ENCODE results near the gene NENF. TPM values are rescaled to one million over a fixed set of nuclear protein-coding genes. Genes with fewer than 3 reads are reported as not detected.
A peak's percentile ranks its signal among the peaks of the same experiment; 100 is the strongest.

The NENF gene
- total RNA-seq, 1 donor from 2014 or later = 42.5 TPM

DNA sequence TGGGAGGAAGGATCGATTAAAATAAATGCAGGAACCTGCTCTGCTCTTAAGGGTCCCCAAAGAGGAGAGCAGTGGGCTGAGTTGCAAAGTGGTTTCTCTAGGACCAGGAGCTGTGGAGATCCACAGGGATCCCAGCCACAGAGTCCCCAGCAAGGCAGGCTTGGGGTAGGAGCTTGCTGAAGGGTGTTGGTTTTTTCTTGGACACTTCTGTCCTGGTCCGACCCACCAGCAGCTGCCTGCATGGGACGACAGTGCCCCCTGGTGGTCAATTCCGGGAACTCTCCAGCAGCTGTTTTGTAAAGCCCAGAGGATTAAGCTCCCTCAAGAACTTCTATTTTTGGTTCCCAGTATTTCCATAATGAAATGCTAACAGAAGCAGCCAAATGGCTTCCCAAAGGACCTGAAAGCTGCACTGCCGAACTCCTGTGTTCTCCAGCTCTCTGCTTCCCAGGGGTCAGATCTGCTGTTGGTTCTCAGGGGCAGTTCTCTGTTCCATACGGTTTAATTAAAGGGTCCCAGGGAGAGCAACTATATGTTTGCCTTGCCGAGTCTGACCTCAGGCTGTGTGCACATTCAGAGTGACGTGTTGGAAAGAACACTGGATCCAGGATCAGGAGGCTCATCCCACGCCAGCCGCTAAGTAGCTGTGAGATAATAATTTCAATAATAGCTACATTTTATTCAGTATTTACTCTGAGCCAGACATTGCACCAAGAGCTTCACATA lies 23.2 kb downstream of the NENF start:
- Mint-ChIP-seq H3K4me1 (ENCODE audit: low read depth) (peaks cover 6% of the 10 kb centered on the region), H3K9me3 (no peaks in the 10 kb centered on the region), H3K4me3 (ENCODE audit: low read depth) (no peak overlapping the region)

DNA sequence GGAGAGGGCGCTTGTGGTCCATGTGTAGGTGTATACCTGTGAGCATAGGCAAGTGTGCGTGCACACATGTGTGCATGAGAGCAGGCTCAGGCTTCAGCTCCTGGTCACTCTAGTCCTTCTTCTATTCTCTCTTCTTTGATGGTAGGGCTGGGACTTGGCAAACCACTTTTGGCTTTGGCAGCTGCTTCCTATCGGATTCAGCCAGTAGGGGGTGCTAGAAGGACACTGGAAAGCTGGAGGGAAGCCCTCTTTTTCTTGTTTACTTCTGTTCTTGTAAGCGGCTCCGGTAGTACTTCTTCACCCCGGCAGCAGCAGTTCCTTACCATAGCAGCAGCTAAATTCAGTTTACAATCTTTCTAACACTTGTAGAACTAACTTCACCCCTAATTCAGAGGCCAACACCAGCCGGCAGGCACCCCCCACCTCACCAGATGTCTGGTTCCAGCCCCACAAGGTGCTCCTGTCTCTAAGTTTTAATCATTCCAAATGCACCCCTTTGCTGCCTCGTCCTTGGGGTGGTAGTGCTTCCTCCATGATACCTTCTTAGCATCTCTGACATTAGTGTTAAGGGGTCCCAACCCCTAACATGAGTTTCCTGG lies 25.1 kb downstream of the NENF start:
- peak; percentile 22 for DNase-seq (ENCODE audit: low spot score)
- H3K27ac Mint-ChIP-seq = no peak overlapping the region
- H3K36me3 Mint-ChIP-seq (ENCODE audit: low read depth) = no peaks in the 10 kb centered on the region
- no peaks in the 10 kb centered on the region for H3K27me3 Mint-ChIP-seq (ENCODE audit: low read depth)
- intact Hi-C loops (cut with micrococcal nuclease) = loop anchor here (2.0 to 5.0 kb wide), 2 partner anchors 91 to 395 kb away; no protein-coding TSS in a partner anchor
- peaks cover 4% of the 10 kb centered on the region for H3K4me1 Mint-ChIP-seq (ENCODE audit: low read depth)
- H3K9me3 Mint-ChIP-seq = no peaks in the 10 kb centered on the region
- no peak overlapping the region for H3K4me3 Mint-ChIP-seq (ENCODE audit: low read depth)

More for the DNA sequence above, 23.2 kb downstream of the NENF start:
- Mint-ChIP-seq H3K27ac (no peak overlapping the region), H3K36me3 (ENCODE audit: low read depth) (no peaks in the 10 kb centered on the region), H3K27me3 (ENCODE audit: low read depth) (no peaks in the 10 kb centered on the region)
- DNase-seq (ENCODE audit: low spot score) = peak; percentile 70
- intact Hi-C loops (cut with micrococcal nuclease) = loop anchor here (1.0 to 5.0 kb wide), 4 partner anchors 89 to 776 kb away; no protein-coding TSS in a partner anchor

DNA sequence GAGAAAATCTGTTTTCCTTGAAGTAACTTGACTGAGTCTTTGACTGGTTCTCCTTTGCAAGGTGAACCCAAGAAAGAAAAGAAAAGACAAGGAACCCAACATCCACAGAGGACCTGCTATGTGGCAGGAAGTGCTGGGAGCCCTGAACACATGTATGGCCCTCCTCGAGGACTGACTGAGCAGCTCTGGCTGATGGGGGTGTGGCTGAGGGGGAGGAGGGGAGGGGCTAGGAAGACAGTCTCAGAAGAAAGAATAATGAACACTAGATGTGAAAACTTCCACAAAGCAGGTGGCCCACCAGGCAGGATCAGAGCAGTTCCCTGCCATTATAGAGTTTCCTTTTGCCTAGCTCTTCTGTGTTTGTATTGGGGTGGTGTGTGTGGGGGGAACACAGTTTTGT lies 26.1 kb downstream of the NENF start:
- H3K9me3 Mint-ChIP-seq = no peaks in the 10 kb centered on the region
- no peaks in the 10 kb centered on the region for H3K36me3 Mint-ChIP-seq (ENCODE audit: low read depth)
- peaks cover 2% of the 10 kb centered on the region for H3K4me1 Mint-ChIP-seq (ENCODE audit: low read depth)
- H3K27me3 Mint-ChIP-seq (ENCODE audit: low read depth) = no peaks in the 10 kb centered on the region
- H3K27ac Mint-ChIP-seq = no peak overlapping the region
- DNase-seq (ENCODE audit: low spot score) = no peak
- H3K4me3 Mint-ChIP-seq (ENCODE audit: low read depth) = no peak overlapping the region
- intact Hi-C loops (cut with micrococcal nuclease) = loop anchor here (5.0 kb wide), 1 partner anchor 92 kb away; no protein-coding TSS in a partner anchor

DNA sequence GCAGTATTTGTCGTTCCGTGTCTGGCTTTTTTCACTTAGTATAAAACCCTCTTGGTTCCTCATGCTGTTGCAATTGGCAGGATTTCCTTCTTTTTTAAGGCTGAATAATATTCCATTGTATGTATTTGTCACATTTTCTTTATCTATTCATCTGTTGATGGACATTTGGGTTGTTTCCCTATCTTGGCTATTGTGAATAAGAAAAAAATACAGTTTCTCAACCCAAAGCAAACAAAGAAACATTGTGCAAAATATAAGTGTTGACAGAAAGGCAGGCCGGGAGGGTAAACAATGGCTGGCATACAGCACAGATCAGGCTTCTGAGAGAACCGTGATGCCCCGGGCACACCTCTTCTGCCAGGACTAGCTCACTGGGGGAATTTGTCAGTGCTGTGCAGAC lies 26.9 kb downstream of the NENF start:
- Mint-ChIP-seq H3K9me3 (no peaks in the 10 kb centered on the region), H3K36me3 (ENCODE audit: low read depth) (no peaks in the 10 kb centered on the region), H3K27ac (no peak overlapping the region), H3K4me1 (ENCODE audit: low read depth) (peaks cover 2% of the 10 kb centered on the region), H3K27me3 (ENCODE audit: low read depth) (no peaks in the 10 kb centered on the region), H3K4me3 (ENCODE audit: low read depth) (no peak overlapping the region)
- intact Hi-C loops (cut with micrococcal nuclease) = loop anchor here (5.0 kb wide), 1 partner anchor 92 kb away; no protein-coding TSS in a partner anchor
- no peak for DNase-seq (ENCODE audit: low spot score)

DNA sequence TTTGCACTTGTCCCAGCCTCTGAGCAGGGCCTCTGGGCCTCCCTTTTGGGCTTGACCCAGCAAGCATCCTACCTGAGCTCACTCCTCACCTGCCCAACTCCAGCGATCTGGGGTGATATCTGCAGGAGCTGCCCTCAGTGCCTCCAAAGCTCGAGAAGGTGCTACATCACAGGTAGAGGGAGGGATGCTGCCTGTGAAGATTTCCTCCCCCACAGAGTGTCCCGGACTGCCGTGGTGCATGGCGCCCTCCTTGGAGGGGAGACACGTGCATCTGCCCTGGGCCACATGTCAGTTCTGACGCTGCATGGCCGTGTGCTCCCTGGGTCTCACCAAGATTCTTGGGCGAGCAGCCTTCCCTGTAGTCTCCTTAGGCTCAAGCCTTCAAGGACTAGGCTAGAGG lies 27.7 kb downstream of the NENF start:
- DNase-seq (ENCODE audit: low spot score) = no peak
- no peaks in the 10 kb centered on the region for H3K27me3 Mint-ChIP-seq (ENCODE audit: low read depth)
- no peak overlapping the region for H3K4me3 Mint-ChIP-seq (ENCODE audit: low read depth)
- no peaks in the 10 kb centered on the region for H3K36me3 Mint-ChIP-seq (ENCODE audit: low read depth)
- H3K9me3 Mint-ChIP-seq = no peaks in the 10 kb centered on the region
- no peak overlapping the region for H3K27ac Mint-ChIP-seq
- intact Hi-C loops (cut with micrococcal nuclease) = no loop called here
- peaks cover 2% of the 10 kb centered on the region for H3K4me1 Mint-ChIP-seq (ENCODE audit: low read depth)

DNA sequence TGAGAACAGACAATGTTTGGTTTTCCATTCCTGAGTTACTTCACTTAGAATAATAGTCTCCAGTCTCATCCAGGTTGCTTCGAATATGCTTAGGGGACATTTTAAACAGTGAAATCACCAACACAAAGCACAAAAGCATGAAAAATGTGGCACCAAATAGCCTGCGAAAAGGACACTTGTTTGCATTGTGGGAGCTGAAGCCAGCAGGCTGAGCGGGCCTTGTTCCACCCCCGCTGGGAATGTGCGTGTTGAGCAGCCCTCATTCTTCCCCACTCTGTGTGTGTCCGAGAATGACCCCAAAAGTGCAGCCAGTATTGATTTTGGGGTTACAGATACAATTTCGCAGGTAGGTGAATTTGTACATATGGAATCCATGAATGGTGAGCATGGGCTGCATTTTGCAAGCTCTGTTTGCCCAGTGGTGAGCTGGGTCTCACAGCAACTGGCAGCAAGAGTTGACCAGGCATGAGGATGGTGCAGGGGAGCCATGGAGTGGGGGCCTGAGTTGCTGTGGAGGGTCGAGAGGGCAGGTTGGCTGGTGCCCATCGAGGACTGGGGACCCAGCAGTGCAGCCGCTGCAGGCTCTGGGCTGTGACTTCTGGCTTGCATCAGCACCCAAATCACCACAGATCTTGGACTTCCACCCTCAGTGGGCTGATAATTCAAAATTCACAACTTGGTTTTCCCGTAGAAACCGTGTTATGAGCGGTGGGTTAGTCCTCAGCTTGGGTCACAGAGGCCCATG lies 29.4 kb downstream of the NENF start:
- peaks cover 2% of the 10 kb centered on the region for H3K4me1 Mint-ChIP-seq (ENCODE audit: low read depth)
- H3K4me3 Mint-ChIP-seq (ENCODE audit: low read depth) = no peak overlapping the region
- intact Hi-C loops (cut with micrococcal nuclease) = no loop called here
- H3K27ac Mint-ChIP-seq = no peak overlapping the region
- H3K36me3 Mint-ChIP-seq (ENCODE audit: low read depth) = no peaks in the 10 kb centered on the region
- no peak for DNase-seq (ENCODE audit: low spot score)
- no peaks in the 10 kb centered on the region for H3K9me3 Mint-ChIP-seq
- H3K27me3 Mint-ChIP-seq (ENCODE audit: low read depth) = no peaks in the 10 kb centered on the region

DNA sequence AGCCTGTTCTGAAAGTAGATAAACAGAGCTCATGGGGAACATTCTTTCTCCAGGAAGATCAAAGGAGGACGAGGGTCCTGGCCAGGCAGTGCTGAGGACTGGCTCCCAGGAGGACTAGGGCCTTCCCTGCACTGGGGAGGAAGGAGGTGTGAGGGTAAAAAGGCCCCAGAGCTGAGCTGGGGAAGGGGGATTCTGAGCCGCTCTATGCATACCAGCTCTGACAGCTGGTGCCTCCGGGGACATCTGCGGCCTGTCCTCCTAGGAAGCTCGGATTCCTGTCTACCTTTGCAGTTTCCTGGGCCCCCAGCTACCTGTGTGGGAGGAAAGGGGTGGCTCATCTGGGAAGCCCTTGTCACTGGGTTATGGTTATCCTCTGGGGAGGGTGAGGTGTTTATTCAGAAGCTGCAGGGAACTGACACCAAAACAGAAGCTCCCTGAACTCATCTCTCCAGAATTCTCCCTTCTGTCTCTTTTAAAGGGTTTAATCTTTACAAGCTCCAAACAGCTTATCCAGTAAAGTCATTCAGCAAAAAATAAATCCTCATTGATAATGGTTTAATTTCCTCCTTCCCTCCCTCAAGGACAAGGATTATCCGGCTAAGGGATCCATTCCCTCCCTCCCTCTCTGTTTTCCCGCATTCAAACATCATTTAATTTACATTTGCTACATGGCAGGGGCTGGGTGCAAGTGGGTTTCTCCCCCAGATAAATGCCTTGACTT lies 31.0 kb downstream of the NENF start:
- H3K4me1 Mint-ChIP-seq (ENCODE audit: low read depth) = peaks cover under 1% of the 10 kb centered on the region
- H3K4me3 Mint-ChIP-seq (ENCODE audit: low read depth) = no peak overlapping the region
- intact Hi-C loops (cut with micrococcal nuclease) = no loop called here
- DNase-seq (ENCODE audit: low spot score) = no peak
- H3K27ac Mint-ChIP-seq = no peak overlapping the region
- no peaks in the 10 kb centered on the region for H3K36me3 Mint-ChIP-seq (ENCODE audit: low read depth)
- H3K9me3 Mint-ChIP-seq = no peaks in the 10 kb centered on the region
- H3K27me3 Mint-ChIP-seq (ENCODE audit: low read depth) = no peaks in the 10 kb centered on the region

DNA sequence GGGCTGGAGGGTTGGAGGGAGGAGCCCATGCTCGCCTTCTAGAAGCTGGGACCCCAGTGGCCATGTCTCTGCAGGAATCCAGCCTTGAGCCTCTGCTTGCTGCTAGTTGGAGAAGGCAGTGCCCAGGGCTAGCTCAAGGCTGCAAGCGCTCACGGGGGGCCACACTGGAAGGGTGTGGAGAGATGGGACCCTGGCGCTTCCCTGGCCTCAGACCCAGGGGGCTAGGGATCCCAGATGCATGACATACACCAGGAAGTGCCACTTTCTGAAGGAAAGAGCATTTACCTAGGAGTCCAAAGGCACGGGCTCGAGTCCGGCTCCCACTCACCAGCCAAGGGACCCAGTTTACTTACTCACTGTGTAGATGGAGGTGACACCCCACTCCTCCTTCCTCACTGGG lies 32.6 kb downstream of the NENF start:
- Mint-ChIP-seq H3K27me3 (ENCODE audit: low read depth) (no peaks in the 10 kb centered on the region), H3K36me3 (ENCODE audit: low read depth) (no peaks in the 10 kb centered on the region), H3K9me3 (no peaks in the 10 kb centered on the region), H3K4me1 (ENCODE audit: low read depth) (no peaks in the 10 kb centered on the region), H3K27ac (no peak overlapping the region), H3K4me3 (ENCODE audit: low read depth) (no peak overlapping the region)
- DNase-seq (ENCODE audit: low spot score) = no peak
- intact Hi-C loops (cut with micrococcal nuclease) = no loop called here

DNA sequence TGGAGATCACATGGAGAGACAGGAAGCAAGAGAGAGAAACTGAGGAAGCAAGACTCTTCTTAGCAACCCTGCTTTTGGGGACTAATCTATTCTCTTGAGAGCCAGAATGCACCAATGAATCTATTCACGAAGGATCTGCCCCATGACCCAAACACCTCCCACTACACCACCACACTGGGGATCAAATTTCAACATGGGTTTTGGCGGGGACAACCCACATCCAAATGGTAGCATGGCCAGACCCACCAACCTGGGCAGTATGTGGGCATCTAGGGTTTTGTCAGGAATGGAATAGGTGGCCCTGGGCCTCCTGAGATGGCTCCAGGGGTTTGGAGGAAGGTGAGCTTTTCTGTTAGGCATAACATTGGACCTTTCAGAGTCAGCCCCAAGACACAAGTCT lies 33.7 kb downstream of the NENF start:
- H3K9me3 Mint-ChIP-seq = no peaks in the 10 kb centered on the region
- no peaks in the 10 kb centered on the region for H3K4me1 Mint-ChIP-seq (ENCODE audit: low read depth)
- no peak for DNase-seq (ENCODE audit: low spot score)
- H3K27me3 Mint-ChIP-seq (ENCODE audit: low read depth) = no peaks in the 10 kb centered on the region
- H3K36me3 Mint-ChIP-seq (ENCODE audit: low read depth) = no peaks in the 10 kb centered on the region
- intact Hi-C loops (cut with micrococcal nuclease) = no loop called here
- no peak overlapping the region for H3K4me3 Mint-ChIP-seq (ENCODE audit: low read depth)
- H3K27ac Mint-ChIP-seq = no peak overlapping the region

DNA sequence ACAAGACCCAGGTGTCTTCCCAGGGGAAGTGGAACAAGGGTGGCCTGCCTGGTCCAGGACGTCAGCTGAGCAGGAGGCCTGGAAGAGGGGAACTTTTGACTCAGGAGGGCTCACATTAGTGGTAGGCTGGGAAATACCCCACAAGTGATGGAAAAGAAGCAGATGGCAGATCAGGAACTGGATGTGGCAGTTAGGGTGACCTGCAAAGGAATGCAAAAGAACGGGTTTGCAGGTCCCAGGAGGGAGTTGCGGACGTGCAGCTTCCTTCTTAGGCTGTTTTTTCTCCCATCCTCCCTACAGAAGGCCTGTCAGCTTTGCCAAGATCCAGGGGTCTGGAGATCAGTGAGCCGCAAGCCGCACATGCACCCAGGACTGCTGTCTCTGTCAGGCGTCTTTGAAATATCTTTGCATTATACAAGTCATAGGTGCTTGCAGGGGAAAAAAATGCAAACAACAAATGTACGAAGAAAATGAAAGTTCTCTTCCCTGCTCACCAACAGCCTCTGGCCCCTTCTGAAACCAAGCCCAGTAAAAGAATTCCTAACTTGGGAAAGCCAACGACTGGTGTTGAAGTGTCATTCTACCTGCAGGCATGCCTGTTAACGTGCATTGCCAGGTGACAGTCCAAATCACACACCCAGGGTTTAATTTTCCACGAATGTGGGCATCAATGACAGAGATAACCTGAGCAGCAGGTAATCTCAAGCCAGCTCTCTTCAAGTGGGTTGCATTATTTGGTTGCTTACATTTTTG lies 34.4 kb downstream of the NENF start:
- intact Hi-C loops (cut with micrococcal nuclease) = no loop called here
- H3K27me3 Mint-ChIP-seq (ENCODE audit: low read depth) = no peaks in the 10 kb centered on the region
- no peaks in the 10 kb centered on the region for H3K9me3 Mint-ChIP-seq
- no peak overlapping the region for H3K4me3 Mint-ChIP-seq (ENCODE audit: low read depth)
- H3K4me1 Mint-ChIP-seq (ENCODE audit: low read depth) = no peaks in the 10 kb centered on the region
- no peak for DNase-seq (ENCODE audit: low spot score)
- no peaks in the 10 kb centered on the region for H3K36me3 Mint-ChIP-seq (ENCODE audit: low read depth)
- H3K27ac Mint-ChIP-seq = no peak overlapping the region

DNA sequence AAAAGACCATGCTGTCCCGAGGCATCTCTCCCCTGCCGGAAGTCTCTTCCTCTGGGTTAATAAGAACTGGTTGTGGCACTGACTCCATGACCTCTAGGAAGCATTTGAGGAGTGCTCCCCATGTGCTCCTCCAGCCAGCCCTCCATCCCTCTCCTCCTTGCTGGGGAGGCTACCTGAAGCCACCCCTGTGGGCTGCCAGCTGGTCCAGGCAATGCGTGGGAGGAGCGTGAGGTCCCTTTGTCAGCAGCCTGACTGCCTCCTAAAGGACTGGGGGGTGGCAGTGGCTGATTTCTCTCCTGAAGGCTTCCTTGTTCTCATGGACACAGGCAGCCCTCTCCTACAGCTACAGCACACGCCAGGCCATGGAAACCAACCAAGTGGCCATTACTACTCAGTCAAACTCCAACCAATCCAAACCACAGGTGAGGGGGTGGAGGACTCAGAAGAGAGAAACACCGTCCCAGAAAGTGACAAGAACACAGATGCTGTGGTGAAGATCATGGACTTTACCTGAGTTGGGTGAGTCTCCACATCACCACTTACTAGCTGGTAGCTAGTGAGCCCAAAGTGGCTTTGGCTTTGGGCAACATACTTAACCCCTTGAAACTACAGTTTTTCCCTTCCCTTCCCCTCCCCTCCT lies 35.2 kb downstream of the NENF start:
- H3K36me3 Mint-ChIP-seq (ENCODE audit: low read depth) = no peaks in the 10 kb centered on the region
- no peaks in the 10 kb centered on the region for H3K9me3 Mint-ChIP-seq
- H3K4me1 Mint-ChIP-seq (ENCODE audit: low read depth) = peaks cover 2% of the 10 kb centered on the region
- no peak overlapping the region for H3K4me3 Mint-ChIP-seq (ENCODE audit: low read depth)
- DNase-seq (ENCODE audit: low spot score) = no peak
- no peaks in the 10 kb centered on the region for H3K27me3 Mint-ChIP-seq (ENCODE audit: low read depth)
- H3K27ac Mint-ChIP-seq = no peak overlapping the region
- intact Hi-C loops (cut with micrococcal nuclease) = no loop called here

DNA sequence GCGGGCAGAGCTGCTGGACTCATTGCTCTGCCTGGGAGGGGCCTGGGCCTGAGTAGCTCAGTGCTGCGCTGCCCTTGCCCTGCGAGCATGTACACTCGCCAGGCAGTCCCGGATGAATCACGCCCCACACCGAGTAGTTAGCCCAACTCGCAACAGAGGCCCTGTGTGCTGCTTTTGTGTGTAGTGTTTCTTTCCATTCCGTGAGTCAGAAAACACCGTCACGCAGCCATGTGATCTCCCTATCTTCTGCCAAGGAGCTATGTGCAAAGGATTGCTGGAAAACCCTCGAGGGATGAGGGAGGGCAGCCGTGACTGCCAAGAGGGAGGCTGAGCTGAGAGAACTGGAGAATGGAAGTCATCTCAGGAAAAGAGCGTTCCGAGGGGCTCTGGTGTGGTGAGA lies 37.3 kb downstream of the NENF start:
- intact Hi-C loops (cut with micrococcal nuclease) = no loop called here
- Mint-ChIP-seq H3K4me1 (ENCODE audit: low read depth) (peaks cover 2% of the 10 kb centered on the region), H3K4me3 (ENCODE audit: low read depth) (no peak overlapping the region), H3K27ac (no peak overlapping the region), H3K36me3 (ENCODE audit: low read depth) (no peaks in the 10 kb centered on the region), H3K27me3 (ENCODE audit: low read depth) (no peaks in the 10 kb centered on the region), H3K9me3 (no peaks in the 10 kb centered on the region)
- DNase-seq (ENCODE audit: low spot score) = no peak

All from activated T-helper 2 cell treated with anti-CD3 and anti-CD28 coated beads, Interferon-gamma antibody, Interleukin-2, Interleukin-4, amounts not matched to agents 10 μg/mL and 5 μg/mL and 100 μg/mL, durations not matched to agents 14 hours and 24 hours and 36 hours (primary cell).